Right kidney (tissue), 1 donor: ENCODE data around the gene ZNF580.

ENCODE experiments used
- DNase-seq: peaks from one replicate; pipeline ENCODE4 v3.0.0-alpha.2; 2016

Gene ZNF580

DNA sequence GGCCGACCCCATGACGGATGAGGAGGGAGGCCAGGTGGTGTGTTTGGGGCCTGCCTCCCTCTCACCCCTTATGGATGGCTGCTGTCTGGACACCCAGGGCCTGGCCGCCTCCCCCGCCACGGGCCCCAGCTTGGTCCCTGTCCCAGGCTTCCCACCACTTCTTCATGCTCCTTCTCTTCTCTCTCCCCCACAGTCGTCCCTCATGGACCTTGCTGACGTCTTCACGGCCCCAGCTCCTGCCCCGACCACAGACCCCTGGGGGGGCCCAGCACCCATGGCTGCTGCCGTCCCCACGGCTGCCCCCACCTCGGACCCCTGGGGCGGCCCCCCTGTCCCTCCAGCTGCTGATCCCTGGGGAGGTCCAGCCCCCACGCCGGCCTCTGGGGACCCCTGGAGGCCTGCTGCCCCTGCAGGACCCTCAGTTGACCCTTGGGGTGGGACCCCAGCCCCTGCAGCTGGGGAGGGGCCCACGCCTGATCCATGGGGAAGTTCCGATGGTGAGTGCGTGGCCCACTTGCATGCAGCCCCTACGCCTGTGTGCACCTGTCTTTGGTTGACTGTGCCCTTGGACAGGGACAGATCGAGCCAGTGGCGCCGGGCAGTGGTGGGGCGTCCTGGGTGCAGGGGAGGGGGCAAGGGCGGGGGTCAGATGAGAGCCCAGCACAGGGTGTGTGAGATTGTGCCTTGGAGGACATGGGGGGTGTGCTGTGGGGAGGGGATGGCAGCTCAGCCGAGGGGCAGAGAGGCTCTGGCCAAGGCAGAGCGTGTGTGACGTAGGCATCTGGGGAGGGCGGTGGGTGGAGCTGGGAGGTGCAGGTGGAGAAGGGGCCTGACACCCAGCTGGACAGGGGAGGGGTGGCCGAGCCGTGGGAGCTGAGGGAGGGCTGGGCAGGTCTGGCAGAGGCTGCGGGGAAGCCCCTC is 51.0 kb downstream of the ZNF580 start:
- DNase-seq, result no peak

DNA sequence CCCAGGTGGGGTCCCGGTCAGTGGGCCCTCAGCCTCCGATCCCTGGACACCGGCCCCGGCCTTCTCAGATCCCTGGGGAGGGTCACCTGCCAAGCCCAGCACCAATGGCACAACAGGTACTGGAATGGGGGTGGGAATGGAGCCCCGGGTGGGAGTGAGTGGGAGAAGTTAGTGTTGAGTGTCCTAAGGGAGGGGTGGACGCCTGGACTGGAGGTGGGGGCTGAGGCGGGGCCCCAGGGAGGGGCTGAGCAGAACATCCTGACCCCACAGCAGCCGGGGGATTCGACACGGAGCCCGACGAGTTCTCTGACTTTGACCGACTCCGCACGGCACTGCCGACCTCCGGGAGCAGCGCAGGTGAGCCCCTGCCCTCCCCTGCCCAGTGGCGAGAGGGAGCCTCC is 51.9 kb downstream of the ZNF580 start:
- DNase-seq, result no peak
